Right lobe of liver (tissue), 6 donors: ENCODE measurements around the gene KLHL30. TPM values are rescaled to one million over a fixed set of nuclear protein-coding genes. Genes with fewer than 3 reads are reported as not detected.
A peak's percentile ranks its signal among the peaks of the same experiment; 100 is the strongest.

Experiments
- ATAC-seq, 4 donors: fragments of 200-7000 bp; cut with Tn5 transposase; one replicate each; pipeline ENCODE4 v1.9.1; 2020; ENCODE audit warnings: mild to moderate bottlenecking in 4 of 4, moderate library complexity in 4 of 4
- DNase-seq, 3 donors: peaks; one replicate each; pipeline ENCODE4 v3.0.0-alpha.2; 2020
- H3K27ac ChIP-seq, 3 donors: fragments of 200-600 bp; one replicate each; pipeline ENCODE4 v1.8.0; 2022
- H3K27me3 ChIP-seq, 2 donors: fragments of 200-600 bp; one replicate each; pipeline ENCODE4 v1.8.0; 2022
- H3K36me3 ChIP-seq, 4 donors: fragments of 200-600 bp; sonication (generic) in 1 of 4; one replicate each; pipeline versions ENCODE4 v1.5.1 to v1.8.0; 2017 to 2022; ENCODE audit warnings: control low read depth in 1 of 4
- H3K4me1 ChIP-seq, 4 donors: fragments of 200-600 bp; sonication (generic) in 1 of 4; one replicate each; pipeline versions ENCODE4 v1.5.1 to v1.8.0; 2017 to 2022; ENCODE audit warnings: control low read depth in 1 of 4
- H3K4me3 ChIP-seq, 3 donors: fragments of 200-600 bp; one replicate each; pipeline ENCODE4 v1.8.0; 2022
- H3K9me3 ChIP-seq, 4 donors: fragments of 200-600 bp; sonication (generic) in 1 of 4; one replicate each; pipeline versions ENCODE4 v1.5.1 to v1.8.0; 2017 to 2022; ENCODE audit warnings: control low read depth in 1 of 4
- POLR2A ChIP-seq: fragments of 450-650 bp; IDR thresholded peaks from one replicate; pipeline ENCODE4 v1.6.1; 2017; ENCODE audit warnings: antibody characterized with exemption, mild to moderate bottlenecking
- WGBS: methylation state at CpG from one replicate; pipeline ENCODE4 v1.1.6; 2018; ENCODE audit warnings: low coverage, low lambda C conversion rate; ENCODE audit not compliant: insufficient coverage; ENCODE audit errors: missing lambda C conversion rate; 5-methylcytosine and 5-hydroxymethylcytosine counted together
- intact Hi-C, 2 donors: fragments of 100-400 bp; cut with DNase I; formaldehyde crosslinking; loops; one replicate each; pipeline versions ENCODE4 v1.11.2 to v1.14.1; 2022
- total RNA-seq, 6 experiments: library from RNA; depleted of rRNA in 2 of 6; stranded (reverse); fragments of >200 nt in 2 of 6; fragmentation: NEBNext Ultra II Directional in 3 of 6; extraction: Animal tissue kit (Norgen Biotek cat#: 25700) in 3 of 6; gene quantifications; one replicate each; pipeline versions ENCODE4 v1.1.0 to v1.2.4, GENCODE V29; 2016 to 2023
- TF ChIP-seq, protein P1 (sequence below), 4 donors: fragments of 200-600 bp in 3 of 4; fragments of 450-650 bp in 1 of 4; IDR thresholded peaks; one replicate each; pipeline versions ENCODE4 v1.5.1 to v1.8.0; 2016 to 2022; ENCODE audit warnings: antibody characterized with exemption in 4 of 4, mild to moderate bottlenecking in 2 of 4
- donor health status: DM: no; HTN: yes; CAD: no.
- donor health status: DM: no; HTN: no; CAD: no.
- donor health status: DM: no; HTN: no; CAD: no.
- donor health status: DM: no; HTN: yes; CAD: no.
- donor health status: DM: no; HTN: yes; CAD: no.

Gene KLHL30
- total RNA-seq, 6 experiments from 2014 or later = 0.04 to 0.19 (median 0.11) TPM; not detected in 2

DNA sequence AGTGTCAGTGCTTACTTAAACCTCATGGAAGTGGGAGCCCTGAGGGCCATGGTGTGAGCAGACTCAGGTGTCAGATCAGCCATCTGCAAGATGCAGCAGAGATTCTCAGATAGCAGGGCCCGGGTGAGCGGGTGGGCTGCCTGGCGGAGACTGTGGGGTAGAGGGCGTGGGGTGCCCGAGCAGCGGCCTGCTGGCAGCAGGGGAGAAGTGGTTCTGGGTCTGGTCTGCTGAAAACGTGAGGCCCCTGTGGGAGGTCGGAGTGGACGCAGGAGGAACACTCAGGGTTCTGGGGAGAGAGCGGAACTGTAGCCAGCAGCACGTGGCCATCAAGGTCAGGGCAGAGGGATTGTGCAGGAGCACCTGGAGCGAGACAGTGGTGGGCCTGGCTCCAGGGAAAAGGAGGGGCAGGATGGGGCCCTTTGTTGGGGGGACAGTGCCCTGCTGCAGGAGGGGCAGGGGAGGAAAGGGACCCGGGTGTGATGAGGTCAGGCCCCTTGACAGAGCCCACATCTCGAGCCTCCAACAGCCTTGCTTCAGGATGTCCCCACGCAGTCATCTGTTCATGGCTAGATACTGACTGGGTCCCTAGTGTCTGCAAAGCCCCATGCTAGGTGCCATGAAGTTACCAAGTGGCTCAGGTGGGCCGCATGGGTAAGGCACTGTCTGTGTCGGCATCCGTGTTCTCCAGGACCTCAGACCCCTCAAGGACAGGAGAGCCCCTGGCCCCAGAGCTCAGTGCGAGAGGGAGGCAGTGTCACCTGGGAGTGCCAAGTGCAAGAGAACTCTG, 41.1 kb upstream of the KLHL30 start:
- DNase-seq = peak in 1 of 3 donors; percentile 45
- WGBS = 88% methylated on average over 4 of the region's 19 CpGs
- H3K4me1 ChIP-seq = peaks cover 0 to 5% (median 0%) of the 10 kb centered on the region in 4 donors
- ATAC-seq = no peak
- H3K4me3 ChIP-seq = no peak overlapping the region
- no peaks in the 10 kb centered on the region for H3K36me3 ChIP-seq
- no peak for TF ChIP-seq POLR2A
- TF ChIP-seq, protein P1, sequence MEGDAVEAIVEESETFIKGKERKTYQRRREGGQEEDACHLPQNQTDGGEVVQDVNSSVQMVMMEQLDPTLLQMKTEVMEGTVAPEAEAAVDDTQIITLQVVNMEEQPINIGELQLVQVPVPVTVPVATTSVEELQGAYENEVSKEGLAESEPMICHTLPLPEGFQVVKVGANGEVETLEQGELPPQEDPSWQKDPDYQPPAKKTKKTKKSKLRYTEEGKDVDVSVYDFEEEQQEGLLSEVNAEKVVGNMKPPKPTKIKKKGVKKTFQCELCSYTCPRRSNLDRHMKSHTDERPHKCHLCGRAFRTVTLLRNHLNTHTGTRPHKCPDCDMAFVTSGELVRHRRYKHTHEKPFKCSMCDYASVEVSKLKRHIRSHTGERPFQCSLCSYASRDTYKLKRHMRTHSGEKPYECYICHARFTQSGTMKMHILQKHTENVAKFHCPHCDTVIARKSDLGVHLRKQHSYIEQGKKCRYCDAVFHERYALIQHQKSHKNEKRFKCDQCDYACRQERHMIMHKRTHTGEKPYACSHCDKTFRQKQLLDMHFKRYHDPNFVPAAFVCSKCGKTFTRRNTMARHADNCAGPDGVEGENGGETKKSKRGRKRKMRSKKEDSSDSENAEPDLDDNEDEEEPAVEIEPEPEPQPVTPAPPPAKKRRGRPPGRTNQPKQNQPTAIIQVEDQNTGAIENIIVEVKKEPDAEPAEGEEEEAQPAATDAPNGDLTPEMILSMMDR (IDR thresholded peaks at IDR 0.05) = no peak
- no peak overlapping the region for H3K27ac ChIP-seq
- intact Hi-C loops = no loop called here
- H3K27me3 ChIP-seq = no peaks in the 10 kb centered on the region
- no peaks in the 10 kb centered on the region for H3K9me3 ChIP-seq

DNA sequence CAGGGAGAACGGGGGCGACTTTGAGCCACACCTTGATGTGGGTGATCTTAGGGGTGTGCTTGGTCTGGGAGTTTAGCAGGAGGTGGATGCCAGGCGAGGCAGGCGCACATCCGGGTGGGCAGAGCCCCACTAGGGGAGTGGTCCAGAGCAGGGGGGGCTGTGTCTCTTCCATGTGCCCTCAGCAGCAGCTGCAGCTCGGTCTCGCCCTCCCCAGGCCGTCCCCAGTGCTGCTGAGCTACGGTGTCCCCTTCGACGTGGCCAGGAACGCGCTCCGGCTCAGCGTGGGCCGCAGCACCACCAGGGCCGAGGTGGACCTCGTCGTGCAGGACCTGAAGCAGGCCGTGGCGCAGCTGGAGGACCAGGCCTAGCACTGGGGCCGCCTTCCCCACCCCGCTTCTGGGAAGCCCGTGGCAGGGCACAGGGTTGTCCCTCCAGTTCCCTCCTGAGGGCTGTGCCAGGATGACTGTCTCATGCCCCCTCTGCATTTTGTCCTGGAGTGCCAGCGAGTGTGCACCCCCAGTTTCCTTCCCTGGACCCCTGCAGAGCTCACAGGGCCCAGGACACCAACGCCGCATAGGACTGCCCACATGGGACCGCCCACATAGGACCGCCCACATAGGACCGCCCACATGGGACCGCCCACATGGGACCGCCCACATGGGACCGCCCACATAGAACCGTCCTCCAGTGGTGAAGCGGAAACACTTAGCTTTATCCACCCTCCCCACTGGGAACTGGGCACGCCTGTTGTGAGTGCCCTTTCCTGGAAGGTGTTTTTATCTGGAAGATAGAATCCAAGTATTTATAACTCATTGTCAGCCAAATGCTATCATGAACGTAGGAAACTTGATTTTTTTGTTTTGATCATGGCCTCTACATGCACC, 40.2 kb upstream of the KLHL30 start:
- Histone ChIP-seq H3K4me3 (no peak overlapping the region), H3K4me1 (peaks cover 0 to 5% (median 0%) of the 10 kb centered on the region in 4 donors), H3K9me3 (no peaks in the 10 kb centered on the region), H3K27ac (peak overlapping the region in 2 of 3 donors; percentile 47 to 70), H3K36me3 (no peaks in the 10 kb centered on the region), H3K27me3 (no peaks in the 10 kb centered on the region)
- ATAC-seq (peak; percentile 88 to 93 (median 92)), DNase-seq (peak; percentile 67 to 85 (median 77))
- TF ChIP-seq, protein P1 (IDR thresholded peaks at IDR 0.05) = no peak
- TF ChIP-seq POLR2A = no peak
- 72% methylated on average over 2 of the region's 37 CpGs for WGBS
- intact Hi-C loops = no loop called here

DNA sequence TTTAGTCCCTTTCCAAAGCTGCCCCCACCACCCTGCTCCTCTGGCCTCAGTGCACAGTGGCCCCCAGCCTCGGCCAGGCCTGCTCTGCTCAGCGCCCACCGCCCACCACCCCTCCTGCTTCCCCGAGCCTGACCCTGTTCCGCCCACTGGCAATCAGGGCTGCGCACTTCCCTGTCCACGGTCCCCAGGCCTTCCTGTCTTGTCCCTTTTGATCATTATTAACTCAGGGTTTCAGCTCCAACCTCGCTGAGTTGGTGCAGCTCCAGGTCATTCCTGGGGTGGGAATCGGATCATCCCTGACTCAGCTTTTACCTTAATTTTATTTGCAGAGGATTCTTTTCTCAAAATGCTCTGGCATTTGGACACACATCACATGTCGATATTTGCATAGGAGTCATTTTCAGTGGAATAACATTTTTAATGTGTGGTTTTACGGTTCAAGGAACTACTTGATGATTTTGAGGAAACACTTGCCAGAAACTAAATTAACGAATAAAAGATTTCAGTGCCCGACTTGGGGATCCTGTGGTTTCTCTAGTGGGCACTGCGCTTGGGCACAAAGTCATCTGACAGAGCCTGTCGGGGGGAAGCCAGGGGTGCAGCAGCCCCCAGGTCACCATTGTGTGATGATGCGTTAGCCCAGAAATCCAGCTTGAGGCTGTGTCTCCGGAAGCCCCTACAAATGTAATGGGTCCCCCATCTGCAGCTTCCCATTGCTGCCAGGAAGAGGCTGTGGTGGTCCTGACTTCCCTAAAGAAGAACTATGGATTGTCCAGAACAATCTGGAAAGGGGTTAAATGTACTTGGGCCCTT, 39.4 kb upstream of the KLHL30 start:
- WGBS = 67% methylated on average over 12 of the region's 17 CpGs
- H3K4me3 ChIP-seq = no peak overlapping the region

DNA sequence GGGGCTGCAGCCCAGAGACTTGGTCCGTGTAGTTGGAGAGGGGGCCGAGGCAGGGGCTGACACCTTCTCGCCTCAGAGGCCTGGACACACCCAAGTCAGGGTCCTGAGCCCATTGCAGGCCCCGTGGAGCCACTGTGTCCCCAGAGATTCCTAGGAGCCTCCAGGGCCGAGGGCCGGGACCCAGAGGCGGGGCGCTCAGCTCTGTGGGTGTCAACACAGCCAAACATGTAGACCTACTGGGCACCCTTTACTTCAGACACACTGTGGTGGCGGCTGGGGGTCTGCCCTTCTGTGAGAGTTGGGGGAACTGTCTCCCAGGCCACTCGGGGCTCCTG, 38.8 kb upstream of the KLHL30 start:
- 95% methylated on average over 4 of the region's 10 CpGs for WGBS
- no peak for ATAC-seq

More for the DNA sequence above, 39.4 kb upstream of the KLHL30 start:
- H3K27me3 ChIP-seq = no peaks in the 10 kb centered on the region
- H3K27ac ChIP-seq = peak overlapping the region in 2 of 3 donors; percentile 47 to 70
- peak in 2 of 3 donors; percentile 52 to 55 for DNase-seq
- intact Hi-C loops = no loop called here
- peak; percentile 22 to 64 (median 34) for ATAC-seq
- no peaks in the 10 kb centered on the region for H3K9me3 ChIP-seq
- TF ChIP-seq POLR2A = no peak
- TF ChIP-seq, protein P1 (IDR thresholded peaks at IDR 0.05) = no peak
- H3K4me1 ChIP-seq = peaks cover 0 to 5% (median 0%) of the 10 kb centered on the region in 4 donors
- H3K36me3 ChIP-seq = no peaks in the 10 kb centered on the region

More for the DNA sequence above, 38.8 kb upstream of the KLHL30 start:
- no peak overlapping the region for H3K4me3 ChIP-seq
- H3K4me1 ChIP-seq = peaks cover 0 to 5% (median 0%) of the 10 kb centered on the region in 4 donors
- H3K27ac ChIP-seq = no peak overlapping the region
- H3K27me3 ChIP-seq = no peaks in the 10 kb centered on the region
- DNase-seq = peak in 1 of 3 donors; percentile 43
- H3K36me3 ChIP-seq = no peaks in the 10 kb centered on the region
- TF ChIP-seq POLR2A = no peak
- TF ChIP-seq, protein P1 (IDR thresholded peaks at IDR 0.05) = no peak
- intact Hi-C loops = no loop called here
- no peaks in the 10 kb centered on the region for H3K9me3 ChIP-seq
